Ishikawa (cell line): Measurements from ENCODE around the gene COMTD1.

Experiments used
- CEBPB ChIP-seq: IDR thresholded peaks from 2 replicates; pipeline ENCODE4 v1.6.1; 2012
- CREB1 ChIP-seq: IDR thresholded peaks from 2 replicates; pipeline ENCODE4 v1.6.1; 2012; ENCODE audit warnings: low read depth
- EGR1 ChIP-seq: IDR thresholded peaks from 2 replicates; pipeline ENCODE4 v1.6.1; 2012
- EP300 ChIP-seq: IDR thresholded peaks from 2 replicates; pipeline ENCODE4 v1.6.1; 2012; ENCODE audit warnings: borderline replicate concordance
- MAX ChIP-seq: IDR thresholded peaks from 2 replicates; pipeline ENCODE4 v1.6.1; 2012
- REST ChIP-seq: IDR thresholded peaks from 2 replicates; pipeline ENCODE4 v1.6.1; 2012; ENCODE audit warnings: low read depth, mild to moderate bottlenecking
- TAF1 ChIP-seq: IDR thresholded peaks from 2 replicates; pipeline ENCODE4 v1.6.1; 2012; ENCODE audit warnings: low read depth, mild to moderate bottlenecking
- TEAD4 ChIP-seq: IDR thresholded peaks from 2 replicates; pipeline ENCODE4 v1.6.1; 2012
- USF1 ChIP-seq: IDR thresholded peaks from 2 replicates; pipeline ENCODE4 v1.6.1; 2012
- YY1 ChIP-seq: IDR thresholded peaks from 2 replicates; pipeline ENCODE4 v1.6.1; 2012; ENCODE audit warnings: low read depth
- ZBTB7A ChIP-seq: IDR thresholded peaks from 2 replicates; pipeline ENCODE4 v1.6.1; 2012; ENCODE audit warnings: low read depth

GRCh38 chr10:75205908-75206307 is 29.8 kb downstream of the COMTD1 start:
- no peak for TF ChIP-seq MAX
- no peak for TF ChIP-seq EP300
- no peak for TF ChIP-seq YY1
- TF ChIP-seq TAF1: no peak
- no peak for TF ChIP-seq CEBPB
- TF ChIP-seq USF1: no peak
- no peak for TF ChIP-seq CREB1
- no peak for TF ChIP-seq REST
- TF ChIP-seq TEAD4: no peak
- no peak for TF ChIP-seq ZBTB7A
- no peak for TF ChIP-seq EGR1
